Measurements from ENCODE around the gene ARHGDIA.

DNA sequence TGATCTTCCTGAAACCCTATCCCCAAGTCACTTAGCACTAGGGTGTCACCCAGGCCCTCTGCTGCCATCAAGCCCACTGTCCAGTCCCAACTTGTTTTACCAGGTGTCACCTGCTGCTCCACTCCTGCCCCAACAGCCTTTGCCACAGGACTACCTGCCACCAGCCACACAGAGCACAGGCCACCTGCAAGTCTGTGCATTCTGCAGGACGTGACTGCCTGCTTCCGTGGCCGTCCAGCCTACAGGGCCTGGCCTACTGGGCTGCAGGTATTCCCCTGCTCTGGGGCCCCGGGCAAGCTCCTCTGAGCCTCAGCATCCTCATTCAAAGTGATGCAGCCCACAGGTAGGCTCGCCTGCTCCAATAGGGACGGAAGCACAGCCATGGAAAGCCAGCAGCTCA lies 41.3 kb downstream of the ARHGDIA start:
- no peak for TF ChIP-seq POLR2A (IDR thresholded peaks at IDR 0.05)
- TF ChIP-seq, protein P1, sequence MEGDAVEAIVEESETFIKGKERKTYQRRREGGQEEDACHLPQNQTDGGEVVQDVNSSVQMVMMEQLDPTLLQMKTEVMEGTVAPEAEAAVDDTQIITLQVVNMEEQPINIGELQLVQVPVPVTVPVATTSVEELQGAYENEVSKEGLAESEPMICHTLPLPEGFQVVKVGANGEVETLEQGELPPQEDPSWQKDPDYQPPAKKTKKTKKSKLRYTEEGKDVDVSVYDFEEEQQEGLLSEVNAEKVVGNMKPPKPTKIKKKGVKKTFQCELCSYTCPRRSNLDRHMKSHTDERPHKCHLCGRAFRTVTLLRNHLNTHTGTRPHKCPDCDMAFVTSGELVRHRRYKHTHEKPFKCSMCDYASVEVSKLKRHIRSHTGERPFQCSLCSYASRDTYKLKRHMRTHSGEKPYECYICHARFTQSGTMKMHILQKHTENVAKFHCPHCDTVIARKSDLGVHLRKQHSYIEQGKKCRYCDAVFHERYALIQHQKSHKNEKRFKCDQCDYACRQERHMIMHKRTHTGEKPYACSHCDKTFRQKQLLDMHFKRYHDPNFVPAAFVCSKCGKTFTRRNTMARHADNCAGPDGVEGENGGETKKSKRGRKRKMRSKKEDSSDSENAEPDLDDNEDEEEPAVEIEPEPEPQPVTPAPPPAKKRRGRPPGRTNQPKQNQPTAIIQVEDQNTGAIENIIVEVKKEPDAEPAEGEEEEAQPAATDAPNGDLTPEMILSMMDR (IDR thresholded peaks at IDR 0.05): no peak
